Measurements from ENCODE around the gene PPARGC1A.

The PPARGC1A gene

GRCh38 chr4:23875317-23875716 is 14.5 kb downstream of the PPARGC1A start:
- DNase-seq = no peak
- H3K27ac ChIP-seq = no peak overlapping the region
- no peaks in the 10 kb centered on the region for H3K9me3 ChIP-seq
- intact Hi-C loops (cut with DNase I; ENCODE audit: low total_unique reads) = no loop called here
- H3K36me3 ChIP-seq = no peaks in the 10 kb centered on the region
- H3K27me3 ChIP-seq = no peaks in the 10 kb centered on the region
- H3K4me3 ChIP-seq = no peak overlapping the region
- H3K4me1 ChIP-seq = no peaks in the 10 kb centered on the region
- no peak for TF ChIP-seq CTCF (IDR thresholded peaks at IDR 0.05)

DNA sequence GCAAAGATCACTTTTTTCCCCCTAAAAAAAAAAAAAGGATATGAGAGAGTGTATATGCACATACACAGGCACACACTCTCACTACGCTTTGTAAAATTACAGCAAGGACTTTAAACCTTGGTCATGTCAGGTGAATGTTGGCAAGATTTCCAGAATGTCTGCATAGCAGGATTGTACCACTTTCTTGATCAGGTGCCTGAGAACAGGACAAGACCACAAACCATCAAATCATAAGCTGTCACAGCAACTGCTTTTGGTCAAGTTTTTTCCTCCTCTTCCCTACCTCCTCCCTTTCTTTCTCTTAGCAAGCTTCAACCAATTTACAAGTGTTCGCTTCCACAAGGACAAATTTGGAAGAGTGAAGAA is 15.3 kb downstream of the PPARGC1A start:
- TF ChIP-seq CTCF (IDR thresholded peaks at IDR 0.05) = no peak
- H3K36me3 ChIP-seq = no peaks in the 10 kb centered on the region
- H3K27me3 ChIP-seq = no peaks in the 10 kb centered on the region
- no peak for DNase-seq
- no peak overlapping the region for H3K27ac ChIP-seq
- H3K9me3 ChIP-seq = no peaks in the 10 kb centered on the region
- intact Hi-C loops (cut with DNase I; ENCODE audit: low total_unique reads) = no loop called here
- H3K4me3 ChIP-seq = no peak overlapping the region
- no peaks in the 10 kb centered on the region for H3K4me1 ChIP-seq

DNA sequence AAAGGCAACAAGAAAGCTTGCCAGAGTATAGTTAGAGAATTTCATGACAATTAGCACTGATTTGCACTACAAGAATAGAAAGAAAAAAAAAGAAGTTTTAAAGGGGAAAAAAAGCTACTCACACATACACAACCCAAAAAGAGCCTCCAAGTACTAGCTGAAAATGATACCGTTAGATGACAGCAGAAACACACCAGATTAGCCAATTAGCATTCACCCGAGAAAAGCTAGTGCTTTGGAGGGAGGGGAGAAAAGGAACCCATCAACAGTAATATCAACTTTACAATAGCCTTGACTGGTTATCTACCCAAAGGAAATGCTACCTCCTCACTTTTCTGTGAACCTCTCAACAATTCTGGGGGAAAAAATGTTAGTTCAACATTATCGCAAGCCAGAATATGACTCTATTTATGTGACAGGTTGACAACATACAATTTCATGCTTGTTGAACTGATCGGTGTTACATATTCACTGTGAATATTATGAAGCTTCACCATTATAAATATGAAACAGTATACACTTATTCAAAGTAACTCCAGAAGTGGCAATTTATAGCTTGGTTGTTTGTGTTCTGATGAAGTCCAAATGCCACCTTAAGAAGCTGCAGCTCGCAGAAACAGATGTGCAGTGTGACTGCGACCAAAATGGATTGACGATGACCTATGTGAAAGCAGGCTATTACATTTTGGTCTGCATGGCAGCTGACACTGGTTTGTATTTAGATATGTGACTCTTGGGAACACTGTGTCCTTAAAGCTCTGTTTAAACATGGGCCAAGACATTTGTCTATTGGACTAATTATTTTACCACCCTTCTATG is 15.9 kb downstream of the PPARGC1A start:
- TF ChIP-seq CTCF (IDR thresholded peaks at IDR 0.05) = no peak
- H3K27ac ChIP-seq = no peak overlapping the region
- H3K4me1 ChIP-seq = no peaks in the 10 kb centered on the region
- H3K36me3 ChIP-seq = no peaks in the 10 kb centered on the region
- intact Hi-C loops (cut with DNase I; ENCODE audit: low total_unique reads) = no loop called here
- H3K27me3 ChIP-seq = no peaks in the 10 kb centered on the region
- DNase-seq = no peak
- no peak overlapping the region for H3K4me3 ChIP-seq
- no peaks in the 10 kb centered on the region for H3K9me3 ChIP-seq

- no peak for DNase-seq
- Histone ChIP-seq H3K27ac (no peak overlapping the region), H3K36me3 (no peaks in the 10 kb centered on the region), H3K4me3 (no peak overlapping the region), H3K4me1 (no peaks in the 10 kb centered on the region), H3K27me3 (no peaks in the 10 kb centered on the region), H3K9me3 (no peaks in the 10 kb centered on the region)
- intact Hi-C loops (cut with DNase I; ENCODE audit: low total_unique reads) = no loop called here
- TF ChIP-seq CTCF (IDR thresholded peaks at IDR 0.05) = no peak
Observed at GRCh38 chr4:23871426-23871825, 18.4 kb downstream of the PPARGC1A start.

- Histone ChIP-seq H3K27ac (no peak overlapping the region), H3K4me1 (no peaks in the 10 kb centered on the region), H3K36me3 (no peaks in the 10 kb centered on the region), H3K9me3 (no peaks in the 10 kb centered on the region), H3K4me3 (no peak overlapping the region), H3K27me3 (no peaks in the 10 kb centered on the region)
- intact Hi-C loops (cut with DNase I; ENCODE audit: low total_unique reads) = no loop called here
- TF ChIP-seq CTCF (IDR thresholded peaks at IDR 0.05) = no peak
- no peak for DNase-seq
Observed at GRCh38 chr4:23866450-23867075, 23.3 kb downstream of the PPARGC1A start.
